HepG2 (cell line): Measurements from ENCODE around the gene CALN1. TPM values are rescaled to one million over a fixed set of nuclear protein-coding genes. Genes with fewer than 3 reads are reported as not detected.

ENCODE experiments used
- ATAC-seq: fragments of 200-7000 bp; cut with Tn5 transposase; 3 replicates; pipeline ENCODE4 v1.9.1; 2020; ENCODE audit warnings: mild to moderate bottlenecking, moderate library complexity
- BruUV-seq: library from RNA; stranded (reverse); fragments of 400-500 nt; replicated peaks from 2 replicates; lab custom pipeline; 2021; lab: Mats Ljungman, UMichigan
- CTCF ChIA-PET: fragments of 300-600 bp; formaldehyde crosslinking; extraction: SDS; loops from one replicate; lab custom pipeline; 2021; ENCODE audit warnings: low total read pairs, inconsistent platforms, low intra/inter-chr PET ratio; lab: Yijun Ruan, JAX
- POLR2A ChIA-PET: fragments of 350-600 bp; sonication (Branson Sonifier 250); formaldehyde crosslinking; loops from one replicate; lab custom pipeline; 2020; ENCODE audit warnings: antibody characterized with exemption, inconsistent platforms; lab: Yijun Ruan, JAX
- DNase-seq: peaks from one replicate; pipeline ENCODE4 v3.0.0-alpha.2; 2015; ENCODE audit warnings: low spot score
- FAIRE-seq: peaks from 3 replicates; lab custom pipeline; 2011; peaks lifted over from hg19 to GRCh38; lab: Jason Lieb, UNC
- H2AFZ ChIP-seq: one replicate; pipeline ENCODE4 v1.6.1; 2011; ENCODE audit warnings: low read length, inconsistent platforms
- H3K27ac ChIP-seq: fragments of 300-600 bp; 3 replicates; pipeline ENCODE4 v1.8.0; 2011; ENCODE audit warnings: mixed run types, mild to moderate bottlenecking, mixed read lengths, low read length, inconsistent platforms; ENCODE audit not compliant: insufficient read depth; ENCODE audit errors: extremely low read length
- H3K27me3 ChIP-seq, 2 experiments: fragments of 200-600 bp in 1 of 2; 2 replicates in 1 of 2; 3 replicates in 1 of 2; pipeline versions ENCODE4 v1.6.0 to v1.8.0; 2011; ENCODE audit warnings: low read length in 2 of 2, mild to moderate bottlenecking in 2 of 2, moderate library complexity in 2 of 2, inconsistent platforms in 1 of 2; ENCODE audit not compliant: insufficient read depth in 2 of 2, control insufficient read depth in 1 of 2
- H3K36me3 ChIP-seq, 2 experiments: fragments of 200-600 bp in 1 of 2; replicated peaks in 1 of 2; 2 replicates in 1 of 2; 3 replicates in 1 of 2; pipeline versions ENCODE4 v1.5.1 to v1.8.0; 2011; ENCODE audit warnings: low read length in 2 of 2, inconsistent platforms in 1 of 2; ENCODE audit not compliant: insufficient read depth in 2 of 2, control insufficient read depth in 1 of 2
- H3K4me1 ChIP-seq: 2 replicates; pipeline ENCODE4 v1.5.1; 2012; ENCODE audit warnings: low read length, inconsistent platforms; ENCODE audit not compliant: insufficient read depth
- H3K4me2 ChIP-seq: 2 replicates; pipeline ENCODE4 v1.6.0; 2011; ENCODE audit warnings: low read depth, low read length, inconsistent platforms
- H3K4me3 ChIP-seq, 3 experiments: fragments of 200-600 bp in 1 of 3; sonication (generic), shearing (Covaris generic) in 1 of 3; replicated peaks in 1 of 3; 2 replicates each; pipeline ENCODE4 v1.5.1; 2011 to 2016; ENCODE audit warnings: low read length in 3 of 3, inconsistent platforms in 2 of 3, low read depth in 2 of 3, mild to moderate bottlenecking in 2 of 3, control low read depth in 1 of 3, mixed read lengths in 1 of 3; ENCODE audit not compliant: insufficient read depth in 1 of 3
- H3K79me2 ChIP-seq: one replicate; pipeline ENCODE4 v1.6.1; 2011; ENCODE audit warnings: low read length, inconsistent platforms; ENCODE audit not compliant: insufficient read depth
- H3K9ac ChIP-seq: 2 replicates; pipeline ENCODE4 v1.6.0; 2011; ENCODE audit warnings: mild to moderate bottlenecking, low read depth, low read length, inconsistent platforms; ENCODE audit not compliant: insufficient read depth
- H3K9me3 ChIP-seq: 2 replicates; pipeline ENCODE4 v1.5.1; 2012; ENCODE audit warnings: mild to moderate bottlenecking, low read length
- H4K20me1 ChIP-seq: 2 replicates; pipeline ENCODE4 v1.6.0; 2011; ENCODE audit warnings: inconsistent platforms, mild to moderate bottlenecking, low read length, moderate library complexity; ENCODE audit not compliant: insufficient read depth
- AGO1 ChIP-seq: fragments of 200-400 bp; formaldehyde crosslinking; IDR thresholded peaks from 2 replicates; pipeline ENCODE4 v1.6.1; 2017; ENCODE audit warnings: mild to moderate bottlenecking, low read depth, low read length, moderate library complexity; ENCODE audit not compliant: poor library complexity, severe bottlenecking
- DNMT3B ChIP-seq: conservative IDR thresholded peaks from 2 replicates; pipeline ENCODE4 v1.6.1; 2016; ENCODE audit warnings: missing biosample characterization, control low read depth
- HOXA9 ChIP-seq: sonication (generic); formaldehyde crosslinking; IDR thresholded peaks from 2 replicates; pipeline ENCODE4 v1.8.1; 2022; ENCODE audit warnings: missing genetic modification reagents, mild to moderate bottlenecking, moderate library complexity, borderline replicate concordance
- PCBP2 ChIP-seq: fragments of 200-400 bp; formaldehyde crosslinking; optimal IDR thresholded peaks from 2 replicates; pipeline ENCODE3; 2018; ENCODE audit warnings: low read length, low read depth; ENCODE audit not compliant: poor library complexity, severe bottlenecking
- ZNF780A ChIP-seq: sonication (generic); formaldehyde crosslinking; IDR thresholded peaks from 2 replicates; pipeline ENCODE4 v1.8.0; 2022; ENCODE audit warnings: mild to moderate bottlenecking, missing genetic modification reagents, moderate library complexity
- ZSCAN22 ChIP-seq: sonication (generic); formaldehyde crosslinking; IDR thresholded peaks from 2 replicates; pipeline ENCODE4 v1.4.0; 2020; ENCODE audit warnings: mild to moderate bottlenecking, missing genetic modification reagents
- WGBS: methylation state at CpG from one replicate; pipeline ENCODE4 v1.1.6; 2017; ENCODE audit warnings: low lambda C conversion rate; 5-methylcytosine and 5-hydroxymethylcytosine counted together
- in situ Hi-C: cut with HindIII; loops from 2 replicates; pipeline ENCODE4 v1.10.0; 2017; ENCODE audit warnings: low pct_unique_long_range_greater_than_20kb; ENCODE audit not compliant: extremely low pct_ligation_motif_present
- intact Hi-C: fragments of 100-400 bp; cut with micrococcal nuclease; formaldehyde crosslinking; loops from one replicate; pipeline ENCODE4 v1.10.0; 2022; ENCODE audit not compliant: unreplicated experiment
- polyA plus RNA-seq, 8 experiments: library from polyadenylated mRNA; depleted of rRNA in 3 of 8; stranded (reverse) in 7 of 8; unstranded in 1 of 8; fragments of >200 nt; fragmentation: Illumina TruSeq in 4 of 8; extraction: Trizol in 4 of 8; gene quantifications; 2 replicates each; pipeline versions ENCODE4 v1.2.1 to v1.2.3, GENCODE V29; 2011 to 2016; ENCODE audit warnings: low read depth in 4 of 8, missing spikeins in 1 of 8, mixed read lengths in 1 of 8; ENCODE audit not compliant: insufficient read depth in 1 of 8
- total RNA-seq, 5 experiments: library from RNA; depleted of rRNA; stranded (reverse); fragments of >200 nt; fragmentation: Illumina TruSeq; extraction: Trizol; gene quantifications; 2 replicates each; pipeline ENCODE4 v1.2.3, GENCODE V29; 2016; ENCODE audit warnings: low read depth in 1 of 5
- TF ChIP-seq, protein P1 (sequence below): sonication (generic); formaldehyde crosslinking; IDR thresholded peaks from 2 replicates; pipeline ENCODE4 v1.5.1; 2020; ENCODE audit warnings: missing genetic modification reagents, mild to moderate bottlenecking, borderline replicate concordance
- TF ChIP-seq, protein P2 (sequence below): sonication (generic); formaldehyde crosslinking; IDR thresholded peaks from 2 replicates; pipeline ENCODE4 v1.5.1; 2020; ENCODE audit warnings: mild to moderate bottlenecking, missing genetic modification reagents, moderate library complexity

Gene CALN1
- total and polyA plus RNA-seq, 2 of the 13 experiments (the other 11 are each of a cell fraction or from before 2014, with no cell fraction given): not detected

DNA sequence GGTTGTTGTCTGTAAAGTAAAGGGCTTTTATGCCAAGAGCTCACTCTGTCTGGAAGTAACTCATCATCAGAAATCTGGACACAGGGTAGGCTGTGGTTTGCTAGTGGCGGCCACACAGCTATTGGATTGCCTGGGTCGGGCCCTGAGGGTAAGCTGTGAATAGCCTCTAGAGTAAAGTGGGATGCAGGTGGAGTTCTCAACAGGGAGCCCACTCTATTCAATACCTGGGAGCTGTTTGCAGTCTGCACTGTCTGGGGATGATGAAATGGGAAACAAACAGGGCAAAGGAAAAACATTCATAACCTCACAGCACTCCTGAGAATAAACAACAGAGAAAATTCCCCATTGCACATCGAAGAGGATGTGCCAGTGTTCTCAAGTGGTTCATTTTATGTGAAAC, 582.6 kb downstream of the CALN1 start:
- peaks cover 0 to 4% of the 10 kb centered on the region in 2 experiments; a peak in 1 of 5 replicates for H3K27me3 ChIP-seq
- no peak for ATAC-seq
- TF ChIP-seq DNMT3B (CRISPR knock-in tag) (no peak), ZNF780A (CRISPR knock-in tag) (no peak), HOXA9 (no peak), PCBP2 (no peak), ZSCAN22 (CRISPR knock-in tag) (no peak), AGO1 (no peak)
- TF ChIP-seq, protein P1, sequence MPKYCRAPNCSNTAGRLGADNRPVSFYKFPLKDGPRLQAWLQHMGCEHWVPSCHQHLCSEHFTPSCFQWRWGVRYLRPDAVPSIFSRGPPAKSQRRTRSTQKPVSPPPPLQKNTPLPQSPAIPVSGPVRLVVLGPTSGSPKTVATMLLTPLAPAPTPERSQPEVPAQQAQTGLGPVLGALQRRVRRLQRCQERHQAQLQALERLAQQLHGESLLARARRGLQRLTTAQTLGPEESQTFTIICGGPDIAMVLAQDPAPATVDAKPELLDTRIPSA (CRISPR knock-in tag): no peak
- TF ChIP-seq, protein P2, sequence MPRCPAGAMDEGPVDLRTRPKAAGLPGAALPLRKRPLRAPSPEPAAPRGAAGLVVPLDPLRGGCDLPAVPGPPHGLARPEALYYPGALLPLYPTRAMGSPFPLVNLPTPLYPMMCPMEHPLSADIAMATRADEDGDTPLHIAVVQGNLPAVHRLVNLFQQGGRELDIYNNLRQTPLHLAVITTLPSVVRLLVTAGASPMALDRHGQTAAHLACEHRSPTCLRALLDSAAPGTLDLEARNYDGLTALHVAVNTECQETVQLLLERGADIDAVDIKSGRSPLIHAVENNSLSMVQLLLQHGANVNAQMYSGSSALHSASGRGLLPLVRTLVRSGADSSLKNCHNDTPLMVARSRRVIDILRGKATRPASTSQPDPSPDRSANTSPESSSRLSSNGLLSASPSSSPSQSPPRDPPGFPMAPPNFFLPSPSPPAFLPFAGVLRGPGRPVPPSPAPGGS (CRISPR knock-in tag): no peak
- FAIRE-seq: no peak
- no peaks in the 10 kb centered on the region for H3K79me2 ChIP-seq
- H3K4me2 ChIP-seq: no peak overlapping the region
- H3K36me3 ChIP-seq: no peaks in the 10 kb centered on the region
- POLR2A ChIA-PET: no interaction called here
- H3K4me1 ChIP-seq: no peaks in the 10 kb centered on the region
- intact Hi-C loops: no loop called here
- H3K4me3 ChIP-seq: no peak overlapping the region
- H2AFZ ChIP-seq: no peak overlapping the region
- DNase-seq: no peak
- CTCF ChIA-PET: no interaction called here
- BruUV-seq: no TSS peak
- no peaks in the 10 kb centered on the region for H3K9me3 ChIP-seq
- H4K20me1 ChIP-seq: no peaks in the 10 kb centered on the region
- H3K27ac ChIP-seq: no peak overlapping the region
- 0% methylated on average over 3 of the region's 3 CpGs for WGBS
- in situ Hi-C loops: no loop called here
- H3K9ac ChIP-seq: no peak overlapping the region
